HEK293 (cell line): ENCODE results near the gene OPCML.

Source experiments
- CTCF ChIA-PET: fragments of 350-600 bp; formaldehyde crosslinking; extraction: SDS; loops from one replicate; lab custom pipeline; 2021; ENCODE audit warnings: antibody characterized with exemption; lab: Yijun Ruan, JAX
- POLR2A ChIA-PET: fragments of 300-600 bp; formaldehyde crosslinking; extraction: SDS; loops from one replicate; lab custom pipeline; 2020; ENCODE audit warnings: antibody characterized with exemption, inconsistent platforms; lab: Yijun Ruan, JAX
- H3K27ac ChIP-seq: fragments of 200-500 bp; sonication (Bioruptor generic); 2 replicates; pipeline ENCODE4 v1.5.1; 2014; ENCODE audit warnings: low read depth, low read length, control low read depth, inconsistent platforms; ENCODE audit errors: extremely low read depth
- H3K36me3 ChIP-seq, 2 experiments: fragments of 200-500 bp in 1 of 2; sonication (Bioruptor generic) in 1 of 2; 1 replicate in 1 of 2; 2 replicates in 1 of 2; pipeline ENCODE4 v1.5.1; 2014 to 2017; ENCODE audit warnings: inconsistent platforms in 2 of 2, low read length in 2 of 2; ENCODE audit not compliant: control insufficient read depth in 2 of 2, insufficient read depth in 1 of 2
- H3K4me1 ChIP-seq: fragments of 200-500 bp; sonication (Bioruptor generic); 2 replicates; pipeline ENCODE4 v1.5.1; 2014; ENCODE audit warnings: mild to moderate bottlenecking, low read length, inconsistent platforms; ENCODE audit not compliant: control insufficient read depth, insufficient read depth
- H3K4me3 ChIP-seq: 2 replicates; pipeline ENCODE4 v1.5.1; 2011; ENCODE audit warnings: low read depth, mild to moderate bottlenecking, control low read depth, low read length, moderate library complexity
- H3K9me3 ChIP-seq: fragments of 200-500 bp; sonication (Bioruptor generic); 2 replicates; pipeline ENCODE4 v1.5.1; 2014; ENCODE audit warnings: low read depth, low read length, inconsistent platforms; ENCODE audit not compliant: control insufficient read depth, insufficient read depth
- FEZF1 ChIP-seq: fragments of 450-650 bp; formaldehyde crosslinking; IDR thresholded peaks from 2 replicates; pipeline ENCODE4 v1.5.1; 2016; ENCODE audit warnings: missing biosample characterization, missing genetic modification characterization
- GFI1B ChIP-seq: fragments of 450-650 bp; formaldehyde crosslinking; IDR thresholded peaks from 2 replicates; pipeline ENCODE4 v1.5.1; 2016; ENCODE audit warnings: missing biosample characterization, missing genetic modification characterization
- GLI4 ChIP-seq: fragments of 450-650 bp; formaldehyde crosslinking; IDR thresholded peaks from 2 replicates; pipeline ENCODE4 v1.5.1; 2016; ENCODE audit warnings: missing biosample characterization, missing genetic modification characterization
- GLIS1 ChIP-seq: fragments of 450-650 bp; formaldehyde crosslinking; IDR thresholded peaks from 2 replicates; pipeline ENCODE4 v1.5.1; 2016; ENCODE audit warnings: missing biosample characterization, missing genetic modification characterization
- MYNN ChIP-seq: fragments of 450-650 bp; formaldehyde crosslinking; IDR thresholded peaks from 2 replicates; pipeline ENCODE4 v1.5.1; 2016; ENCODE audit warnings: missing biosample characterization, missing genetic modification characterization, borderline replicate concordance
- PRDM4 ChIP-seq: fragments of 450-650 bp; formaldehyde crosslinking; IDR thresholded peaks from 2 replicates; pipeline ENCODE4 v1.5.1; 2017; ENCODE audit warnings: missing biosample characterization, missing genetic modification characterization
- RBAK ChIP-seq: fragments of 450-650 bp; formaldehyde crosslinking; IDR thresholded peaks from 2 replicates; pipeline ENCODE4 v1.5.1; 2016; ENCODE audit warnings: missing biosample characterization, missing genetic modification characterization
- SP3 ChIP-seq: fragments of 450-650 bp; formaldehyde crosslinking; IDR thresholded peaks from 2 replicates; pipeline ENCODE4 v1.5.1; 2016; ENCODE audit warnings: missing biosample characterization, missing genetic modification characterization
- ZBTB20 ChIP-seq: fragments of 450-650 bp; formaldehyde crosslinking; IDR thresholded peaks from 2 replicates; pipeline ENCODE4 v1.5.1; 2016; ENCODE audit warnings: missing biosample characterization, missing genetic modification characterization
- ZBTB44 ChIP-seq: fragments of 450-650 bp; IDR thresholded peaks from 2 replicates; pipeline ENCODE4 v1.5.1; 2018; ENCODE audit warnings: missing biosample characterization, mild to moderate bottlenecking, missing genetic modification characterization
- ZBTB6 ChIP-seq: fragments of 450-650 bp; formaldehyde crosslinking; IDR thresholded peaks from 2 replicates; pipeline ENCODE4 v1.5.1; 2017; ENCODE audit warnings: missing biosample characterization, missing genetic modification characterization
- ZFHX2 ChIP-seq: fragments of 450-650 bp; formaldehyde crosslinking; conservative IDR thresholded peaks from 2 replicates; pipeline ENCODE4 v1.5.1; 2016; ENCODE audit warnings: missing biosample characterization, missing genetic modification characterization
- ZNF112 ChIP-seq: fragments of 450-650 bp; formaldehyde crosslinking; IDR thresholded peaks from 2 replicates; pipeline ENCODE4 v1.5.0; 2017; ENCODE audit warnings: missing biosample characterization, missing genetic modification characterization
- ZNF132 ChIP-seq: fragments of 450-650 bp; formaldehyde crosslinking; IDR thresholded peaks from 2 replicates; pipeline ENCODE4 v1.5.1; 2017; ENCODE audit warnings: missing biosample characterization, missing genetic modification characterization, borderline replicate concordance
- ZNF184 ChIP-seq: fragments of 450-650 bp; IDR thresholded peaks from 2 replicates; pipeline ENCODE4 v1.5.1; 2018; ENCODE audit warnings: missing biosample characterization, mild to moderate bottlenecking, missing genetic modification characterization
- ZNF211 ChIP-seq: fragments of 450-650 bp; formaldehyde crosslinking; IDR thresholded peaks from 2 replicates; pipeline ENCODE4 v1.5.1; 2016; ENCODE audit warnings: low read depth, missing biosample characterization, missing genetic modification characterization
- ZNF214 ChIP-seq: fragments of 450-650 bp; formaldehyde crosslinking; IDR thresholded peaks from 2 replicates; pipeline ENCODE4 v1.5.1; 2017; ENCODE audit warnings: missing biosample characterization, mild to moderate bottlenecking, missing genetic modification characterization, borderline replicate concordance
- ZNF239 ChIP-seq: fragments of 450-650 bp; formaldehyde crosslinking; IDR thresholded peaks from 2 replicates; pipeline ENCODE4 v1.5.1; 2016; ENCODE audit warnings: missing biosample characterization, missing genetic modification characterization
- ZNF335 ChIP-seq: fragments of 450-650 bp; formaldehyde crosslinking; conservative IDR thresholded peaks from 2 replicates; pipeline ENCODE4 v1.5.1; 2016; ENCODE audit warnings: missing biosample characterization, missing genetic modification characterization
- ZNF366 ChIP-seq: fragments of 450-650 bp; formaldehyde crosslinking; conservative IDR thresholded peaks from 2 replicates; pipeline ENCODE4 v1.5.1; 2016; ENCODE audit warnings: missing biosample characterization, missing genetic modification characterization
- ZNF404 ChIP-seq: fragments of 450-650 bp; formaldehyde crosslinking; IDR thresholded peaks from 2 replicates; pipeline ENCODE4 v1.5.1; 2017; ENCODE audit warnings: missing biosample characterization, missing genetic modification characterization
- ZNF473 ChIP-seq: fragments of 450-650 bp; formaldehyde crosslinking; IDR thresholded peaks from 2 replicates; pipeline ENCODE4 v1.5.1; 2017; ENCODE audit warnings: missing biosample characterization, missing genetic modification characterization
- ZNF549 ChIP-seq: fragments of 450-650 bp; IDR thresholded peaks from 2 replicates; pipeline ENCODE4 v1.5.1; 2018; ENCODE audit warnings: missing biosample characterization, missing genetic modification characterization, mild to moderate bottlenecking, inconsistent platforms, moderate library complexity
- ZNF561 ChIP-seq: fragments of 450-650 bp; IDR thresholded peaks from 2 replicates; pipeline ENCODE4 v1.5.1; 2018; ENCODE audit warnings: missing biosample characterization, missing genetic modification characterization, borderline replicate concordance
- ZNF621 ChIP-seq: fragments of 450-650 bp; formaldehyde crosslinking; IDR thresholded peaks from 2 replicates; pipeline ENCODE4 v1.5.1; 2017; ENCODE audit warnings: missing biosample characterization, missing genetic modification characterization
- ZNF660 ChIP-seq: fragments of 450-650 bp; IDR thresholded peaks from 2 replicates; pipeline ENCODE4 v1.5.1; 2018; ENCODE audit warnings: missing biosample characterization, mild to moderate bottlenecking, missing genetic modification characterization
- ZNF747 ChIP-seq: fragments of 450-650 bp; formaldehyde crosslinking; IDR thresholded peaks from 2 replicates; pipeline ENCODE4 v1.5.1; 2016; ENCODE audit warnings: missing biosample characterization, missing genetic modification characterization
- ZNF777 ChIP-seq: fragments of 450-650 bp; formaldehyde crosslinking; IDR thresholded peaks from 2 replicates; pipeline ENCODE4 v1.5.1; 2017; ENCODE audit warnings: missing biosample characterization, missing genetic modification characterization, borderline replicate concordance
- ZSCAN18 ChIP-seq: fragments of 450-650 bp; formaldehyde crosslinking; IDR thresholded peaks from 2 replicates; pipeline ENCODE4 v1.5.1; 2016; ENCODE audit warnings: missing biosample characterization, missing genetic modification characterization

OPCML gene

GRCh38 chr11:133038850-133039249 lies 493.5 kb downstream of the OPCML start:
- H3K27ac ChIP-seq = no peak overlapping the region
- CTCF ChIA-PET = interaction anchor here (0.5 kb wide), 1 partner anchor 796 kb away, joined by 3 read pairs; no protein-coding TSS in a partner anchor
- H3K36me3 ChIP-seq = no peaks in the 10 kb centered on the region
- no peaks in the 10 kb centered on the region for H3K4me1 ChIP-seq
- TF ChIP-seq ZNF335 (tag by site-specific recombination) = no peak
- no peak for TF ChIP-seq PRDM4 (tag by site-specific recombination)
- no peak for TF ChIP-seq ZSCAN18
- no peak for TF ChIP-seq ZNF214 (tag by site-specific recombination)
- TF ChIP-seq ZBTB20 (tag by site-specific recombination) = no peak
- no peak for TF ChIP-seq ZNF366 (tag by site-specific recombination)
- no peak for TF ChIP-seq ZNF239 (tag by site-specific recombination)
- no peak for TF ChIP-seq ZNF211 (tag by site-specific recombination)
- no peak for TF ChIP-seq ZNF549
- TF ChIP-seq ZNF132 = no peak
- TF ChIP-seq FEZF1 (tag by site-specific recombination) = no peak
- no peak overlapping the region for H3K4me3 ChIP-seq
- POLR2A ChIA-PET = no interaction called here
- no peaks in the 10 kb centered on the region for H3K9me3 ChIP-seq

GRCh38 chr11:133034929-133035328 lies 497.4 kb downstream of the OPCML start:
- no peaks in the 10 kb centered on the region for H3K4me1 ChIP-seq
- H3K4me3 ChIP-seq = no peak overlapping the region
- H3K36me3 ChIP-seq = no peaks in the 10 kb centered on the region
- ChIA-PET CTCF (no interaction called here), POLR2A (no interaction called here)
- no peaks in the 10 kb centered on the region for H3K9me3 ChIP-seq
- no peak overlapping the region for H3K27ac ChIP-seq
- no peak for TF ChIP-seq ZNF404 (tag by site-specific recombination)

- H3K27ac ChIP-seq = no peak overlapping the region
- no peaks in the 10 kb centered on the region for H3K9me3 ChIP-seq
- ChIA-PET CTCF (no interaction called here), POLR2A (no interaction called here)
- H3K4me1 ChIP-seq = no peaks in the 10 kb centered on the region
- H3K36me3 ChIP-seq = no peaks in the 10 kb centered on the region
- TF ChIP-seq ZBTB6 (no peak), FEZF1 (tag by site-specific recombination) (no peak), ZNF561 (tag by site-specific recombination) (no peak), ZNF473 (tag by site-specific recombination) (no peak), GLI4 (tag by site-specific recombination) (no peak), GFI1B (no peak), ZFHX2 (no peak), GLIS1 (tag by site-specific recombination) (no peak), RBAK (tag by site-specific recombination) (no peak), ZNF112 (no peak), MYNN (tag by site-specific recombination) (no peak), ZNF747 (tag by site-specific recombination) (no peak), ZNF184 (tag by site-specific recombination) (no peak), ZNF777 (tag by site-specific recombination) (no peak), SP3 (tag by site-specific recombination) (no peak), ZNF660 (no peak), ZNF366 (tag by site-specific recombination) (no peak), ZBTB44 (tag by site-specific recombination) (no peak), ZNF621 (tag by site-specific recombination) (no peak)
- no peak overlapping the region for H3K4me3 ChIP-seq
These were observed 503.2 kb downstream of the OPCML start for GRCh38 chr11:133029107-133029506.
